Measurements from ENCODE around the gene FOXP1.

Gene FOXP1

DNA sequence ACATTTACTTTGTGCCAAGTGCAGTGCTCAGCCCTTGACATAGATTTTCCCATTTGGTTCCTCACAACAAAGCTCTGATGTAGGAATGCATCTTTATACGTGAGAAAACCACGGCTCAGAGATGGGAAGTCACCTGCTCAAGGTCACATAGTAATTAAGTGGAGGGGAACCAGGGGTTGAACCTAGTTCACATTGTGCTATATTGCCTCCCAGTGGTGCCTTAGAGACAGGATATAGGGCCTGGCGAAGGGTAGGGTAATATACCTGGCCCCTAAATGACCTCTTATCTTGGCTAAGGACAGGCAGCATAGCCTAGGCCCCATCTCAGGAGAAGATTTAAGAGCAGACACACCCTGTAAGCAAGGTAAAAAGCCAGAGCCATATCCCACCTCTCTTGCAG lies 71.5 kb downstream of the FOXP1 start:
- no peak for ATAC-seq
- no peak for TF ChIP-seq ZFP30 (CRISPR knock-in tag; IDR thresholded peaks at IDR 0.05)
- TF ChIP-seq ZFP3 (CRISPR knock-in tag; IDR thresholded peaks at IDR 0.05): no peak
- TF ChIP-seq GLIS3 (CRISPR knock-in tag; IDR thresholded peaks at IDR 0.05): no peak
- TF ChIP-seq OSR1 (CRISPR knock-in tag; IDR thresholded peaks at IDR 0.05): no peak
- TF ChIP-seq ZNF565 (CRISPR knock-in tag; conservative IDR thresholded peaks at IDR 0.05; ENCODE audit: low read depth): no peak
- TF ChIP-seq PATZ1 (CRISPR knock-in tag; IDR thresholded peaks at IDR 0.05; ENCODE audit: borderline replicate concordance): no peak
- TF ChIP-seq ZNF8 (CRISPR knock-in tag; IDR thresholded peaks at IDR 0.05): no peak
- TF ChIP-seq ISL1 (CRISPR knock-in tag; IDR thresholded peaks at IDR 0.05): no peak
- TF ChIP-seq ZC3H10 (CRISPR knock-in tag; IDR thresholded peaks at IDR 0.05): no peak
- no peak for TF ChIP-seq CSRNP3 (CRISPR knock-in tag; IDR thresholded peaks at IDR 0.05)

DNA sequence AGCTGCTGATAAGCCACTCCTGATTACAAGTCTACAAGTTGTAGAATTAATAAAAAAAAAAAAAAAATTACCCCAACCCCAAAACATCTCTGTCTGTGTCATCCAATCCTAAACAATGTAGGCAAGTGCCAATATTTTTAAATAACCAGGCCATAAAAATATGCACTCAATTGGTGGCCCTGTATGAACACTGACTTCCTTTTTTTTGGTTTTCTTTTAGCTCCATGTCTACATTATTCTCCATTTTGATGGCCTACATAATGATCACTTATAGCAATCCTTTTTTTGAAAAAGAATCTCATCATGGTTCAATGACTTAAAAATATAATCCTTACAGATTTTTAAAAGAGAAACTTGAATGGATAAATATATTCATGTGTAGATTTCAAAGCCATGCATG lies 72.1 kb downstream of the FOXP1 start:
- TF ChIP-seq PATZ1 (CRISPR knock-in tag; IDR thresholded peaks at IDR 0.05; ENCODE audit: borderline replicate concordance) (no peak), ESRRG (CRISPR knock-in tag; IDR thresholded peaks at IDR 0.05) (no peak), ZFP3 (CRISPR knock-in tag; IDR thresholded peaks at IDR 0.05) (no peak), OSR1 (CRISPR knock-in tag; IDR thresholded peaks at IDR 0.05) (no peak), TOX (CRISPR knock-in tag; IDR thresholded peaks at IDR 0.05; ENCODE audit: borderline replicate concordance) (no peak), CSDC2 (CRISPR knock-in tag; IDR thresholded peaks at IDR 0.05) (no peak), ZNF70 (CRISPR knock-in tag; IDR thresholded peaks at IDR 0.05) (no peak), PPARA (CRISPR knock-in tag; IDR thresholded peaks at IDR 0.05; ENCODE audit: borderline replicate concordance) (no peak), BACH2 (CRISPR knock-in tag; IDR thresholded peaks at IDR 0.05; ENCODE audit: borderline replicate concordance) (no peak), ISL1 (CRISPR knock-in tag; IDR thresholded peaks at IDR 0.05) (no peak), GLIS3 (CRISPR knock-in tag; IDR thresholded peaks at IDR 0.05) (no peak), SNAI2 (CRISPR knock-in tag; IDR thresholded peaks at IDR 0.05) (no peak), ZNF565 (CRISPR knock-in tag; conservative IDR thresholded peaks at IDR 0.05; ENCODE audit: low read depth) (no peak), ARNTL (CRISPR knock-in tag; IDR thresholded peaks at IDR 0.05; ENCODE audit: borderline replicate concordance, low read depth) (no peak), ZC3H10 (CRISPR knock-in tag; IDR thresholded peaks at IDR 0.05) (no peak), CREB5 (CRISPR knock-in tag; IDR thresholded peaks at IDR 0.05; ENCODE audit: low read depth) (no peak), POU6F1 (CRISPR knock-in tag; IDR thresholded peaks at IDR 0.05; ENCODE audit: borderline replicate concordance, low read depth) (no peak), ZNF8 (CRISPR knock-in tag; IDR thresholded peaks at IDR 0.05) (no peak), ZFP30 (CRISPR knock-in tag; IDR thresholded peaks at IDR 0.05) (no peak), CSRNP3 (CRISPR knock-in tag; IDR thresholded peaks at IDR 0.05) (no peak)
- ATAC-seq: peak; percentile 15

DNA sequence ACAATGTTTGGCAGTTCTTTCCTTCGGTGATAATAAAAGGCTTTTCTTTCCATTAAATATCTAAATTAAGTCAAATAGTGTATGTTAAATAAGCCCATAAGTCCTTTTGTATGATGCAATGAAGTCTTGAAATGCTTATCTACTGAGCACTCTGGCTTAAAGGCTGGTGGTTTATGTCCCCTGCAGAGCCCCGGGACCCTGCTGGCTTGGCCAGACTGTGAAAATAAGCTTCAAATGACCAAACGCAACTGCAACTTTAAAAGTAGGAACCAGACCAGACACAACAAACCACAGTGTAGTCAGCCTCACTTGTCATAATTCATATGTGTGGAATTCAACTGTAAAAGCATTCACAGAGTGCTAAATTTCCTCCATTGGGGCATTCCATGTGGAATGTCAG lies 72.5 kb downstream of the FOXP1 start:
- ATAC-seq: peak; percentile 80
- peak; percentile 84 for TF ChIP-seq ISL1 (CRISPR knock-in tag; IDR thresholded peaks at IDR 0.05)
- TF ChIP-seq ZC3H10 (CRISPR knock-in tag; IDR thresholded peaks at IDR 0.05): no peak

Measured in SK-N-SH treated with all-trans-retinoic acid at 6 μM for 48 hours (cell line).